Sigmoid colon (tissue), 4 donors: ENCODE measurements around the gene HELZ.

Source experiments
- CTCF ChIP-seq, 4 experiments: fragments of 450-650 bp in 3 of 4; fragments of 200-600 bp in 1 of 4; IDR thresholded peaks; one replicate each; pipeline ENCODE4 v1.5.1; 2016 to 2019; ENCODE audit warnings: antibody characterized with exemption in 4 of 4, mild to moderate bottlenecking in 3 of 4, moderate library complexity in 2 of 4
- EP300 ChIP-seq, 4 donors: sonication (generic); formaldehyde crosslinking; IDR thresholded peaks; one replicate each; pipeline ENCODE4 v1.6.1; 2017; ENCODE audit warnings: antibody characterized with exemption in 4 of 4
- POLR2A ChIP-seq, 2 donors: fragments of 450-650 bp; IDR thresholded peaks; one replicate each; pipeline ENCODE4 v1.6.1; 2016; ENCODE audit warnings: antibody characterized with exemption in 2 of 2, mild to moderate bottlenecking in 2 of 2, moderate library complexity in 2 of 2
- POLR2AphosphoS5 ChIP-seq, 4 donors: sonication (generic); formaldehyde crosslinking; IDR thresholded peaks; one replicate each; pipeline ENCODE4 v1.6.1; 2017; ENCODE audit warnings: antibody characterized with exemption in 4 of 4

- TF ChIP-seq POLR2AphosphoS5 (IDR thresholded peaks at IDR 0.05) (no peak), CTCF (IDR thresholded peaks at IDR 0.05) (no peak), POLR2A (IDR thresholded peaks at IDR 0.05) (no peak), EP300 (IDR thresholded peaks at IDR 0.05) (no peak)
These were observed 112.6 kb downstream of the HELZ start for GRCh38 chr17:67132366-67132765.
